Small intestine (tissue), 7 donors: ENCODE measurements around the gene BCAT1. TPM values are rescaled to one million over a fixed set of nuclear protein-coding genes. Genes with fewer than 3 reads are reported as not detected.
"Not testable (repeated sequence)": the region's sequence is repeated elsewhere in the genome, so short reads cannot be mapped to it uniquely, and the experiment has no call there.

Experiments used
- DNase-seq, 2 donors: peaks; one replicate each; pipeline versions ENCODE4 v3.0.0 to v3.0.0-alpha.2; 2013
- FAIRE-seq: peaks from 2 replicates; lab custom pipeline; 2012; peaks lifted over from hg19 to GRCh38; lab: Jason Lieb, UNC
- H3K27ac ChIP-seq, 3 donors: one replicate each; pipeline ENCODE4 v1.5.1; 2013; ENCODE audit warnings: low read length in 2 of 3, mild to moderate bottlenecking in 2 of 3, control low read depth in 1 of 3, inconsistent platforms in 1 of 3, low read depth in 1 of 3, moderate library complexity in 1 of 3
- H3K27me3 ChIP-seq, 3 donors: one replicate each; pipeline ENCODE4 v1.6.1; 2013; ENCODE audit warnings: low read length in 3 of 3, inconsistent platforms in 1 of 3; ENCODE audit not compliant: control insufficient read depth in 3 of 3, insufficient read depth in 3 of 3
- H3K36me3 ChIP-seq, 3 donors: one replicate each; pipeline ENCODE4 v1.6.1; 2013; ENCODE audit warnings: low read length in 3 of 3, inconsistent platforms in 1 of 3, low read depth in 1 of 3, mild to moderate bottlenecking in 1 of 3, moderate library complexity in 1 of 3; ENCODE audit not compliant: control insufficient read depth in 3 of 3, insufficient read depth in 2 of 3
- H3K4me1 ChIP-seq, 3 donors: one replicate each; pipeline ENCODE4 v1.6.1; 2013; ENCODE audit warnings: low read length in 2 of 3, inconsistent platforms in 1 of 3, low read depth in 1 of 3, mild to moderate bottlenecking in 1 of 3, moderate library complexity in 1 of 3; ENCODE audit not compliant: control insufficient read depth in 3 of 3, insufficient read depth in 2 of 3
- H3K4me3 ChIP-seq, 3 donors: one replicate each; pipeline ENCODE4 v1.5.1; 2013; ENCODE audit warnings: low read length in 3 of 3, control low read depth in 1 of 3, inconsistent platforms in 1 of 3, low read depth in 1 of 3, mild to moderate bottlenecking in 1 of 3, moderate library complexity in 1 of 3
- H3K9me3 ChIP-seq, 2 donors: one replicate each; pipeline ENCODE4 v1.6.1; 2013; ENCODE audit warnings: low read depth in 1 of 2, low read length in 1 of 2; ENCODE audit not compliant: control insufficient read depth in 2 of 2, insufficient read depth in 1 of 2
- WGBS, 3 donors: extraction: QIAGEN DNeasy Blood & Tissue Kit; methylation state at CpG; one replicate each; pipeline ENCODE4 v1.1.7; 2013; 5-methylcytosine and 5-hydroxymethylcytosine counted together
- polyA plus RNA-seq, 4 donors: library from polyadenylated mRNA; stranded (reverse) in 3 of 4; unstranded in 1 of 4; fragments of 200-250 nt in 3 of 4; fragments of 120-200 nt in 1 of 4; gene quantifications; one replicate each; pipeline versions ENCODE4 v1.2.1 to v1.2.3, GENCODE V29; 2013
- donor health status: healthy with polysubstance abuse.
- donor health status: control.
- donor health status: control.
- donor health status: Bipolar disorder and iron deficiency.
- donor health status: healthy.

The BCAT1 gene
- polyA plus RNA-seq, 4 donors = 0.22 to 5.3 (median 3.0) TPM

DNA sequence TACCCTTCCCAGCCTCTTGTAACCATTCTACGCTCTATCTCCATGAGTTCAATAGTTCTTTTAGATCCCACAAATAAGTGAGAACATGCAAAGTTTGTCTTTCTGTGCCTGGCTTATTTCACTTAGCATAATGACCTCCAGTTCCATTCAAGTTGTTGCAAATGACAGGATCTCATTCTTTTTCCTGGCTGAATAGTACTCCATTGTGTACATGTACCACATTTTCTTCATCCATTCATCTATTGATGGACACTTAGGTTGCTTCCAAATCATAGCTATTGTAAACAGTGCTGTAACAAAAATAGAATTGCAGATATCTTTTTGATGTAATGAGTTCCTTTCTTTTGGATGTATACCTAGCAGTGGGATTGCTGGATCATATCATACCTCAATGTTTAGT is 139.6 kb downstream of the BCAT1 start:
- not testable (repeated sequence) for H3K27me3 ChIP-seq, H3K9me3 ChIP-seq, DNase-seq, H3K27ac ChIP-seq, H3K4me1 ChIP-seq, H3K4me3 ChIP-seq, H3K36me3 ChIP-seq, FAIRE-seq
- 95 to 97% (median 97%) methylated on average over 1 of the region's 1 CpG for WGBS, 3 donors

GRCh38 chr12:24808651-24809050 is 140.2 kb downstream of the BCAT1 start:
- WGBS, 3 donors = 90 to 100% (median 92%) methylated on average over 2 of the region's 2 CpGs
- no peaks in the 10 kb centered on the region for H3K27me3 ChIP-seq

GRCh38 chr12:24806386-24806785 is 142.5 kb downstream of the BCAT1 start:
- no peak overlapping the region for H3K4me3 ChIP-seq
- no peaks in the 10 kb centered on the region for H3K36me3 ChIP-seq
- no peaks in the 10 kb centered on the region for H3K27me3 ChIP-seq
- no peaks in the 10 kb centered on the region for H3K4me1 ChIP-seq
- FAIRE-seq (no peak), DNase-seq (no peak)
- 48 to 74% (median 50%) methylated on average over 2 of the region's 2 CpGs for WGBS, 3 donors
- no peak overlapping the region for H3K27ac ChIP-seq
- peaks cover 2 to 10% of the 10 kb centered on the region in 2 donors for H3K9me3 ChIP-seq

More at GRCh38 chr12:24808651-24809050, 140.2 kb downstream of the BCAT1 start:
- no peaks in the 10 kb centered on the region for H3K4me1 ChIP-seq
- H3K36me3 ChIP-seq = no peaks in the 10 kb centered on the region
- H3K9me3 ChIP-seq = peaks cover 0 to 3% of the 10 kb centered on the region in 2 donors
- DNase-seq (no peak), FAIRE-seq (no peak)
- H3K4me3 ChIP-seq = no peak overlapping the region
- H3K27ac ChIP-seq = no peak overlapping the region

- DNase-seq = no peak
These were observed 145.3 kb downstream of the BCAT1 start for GRCh38 chr12:24803430-24804245.

DNA sequence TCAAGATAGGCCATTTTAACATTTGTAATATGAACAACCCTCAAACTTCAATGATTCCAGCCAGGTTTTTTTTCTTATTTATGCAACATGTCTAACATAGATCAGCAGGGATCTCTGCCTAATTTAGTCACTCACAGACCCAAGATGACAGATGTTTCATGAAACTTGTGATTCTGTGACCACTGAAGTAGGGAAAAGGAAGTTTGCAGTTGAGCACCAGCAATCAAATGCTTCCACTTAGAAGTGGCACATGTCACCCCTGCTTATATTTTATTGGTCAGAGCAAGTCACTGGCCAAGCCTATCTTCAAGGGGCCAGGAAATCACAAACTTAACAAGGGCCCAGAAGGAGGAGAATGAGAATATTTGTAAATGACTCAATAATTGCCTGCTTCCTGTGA is 150.6 kb downstream of the BCAT1 start:
- Histone ChIP-seq H3K27ac (no peak overlapping the region), H3K27me3 (no peaks in the 10 kb centered on the region), H3K4me1 (no peaks in the 10 kb centered on the region), H3K4me3 (no peak overlapping the region), H3K36me3 (no peaks in the 10 kb centered on the region), H3K9me3 (peaks cover 2 to 5% of the 10 kb centered on the region in 2 donors)
- DNase-seq (no peak), FAIRE-seq (no peak)

More at GRCh38 chr12:24803430-24804245, 145.3 kb downstream of the BCAT1 start:
- no peaks in the 10 kb centered on the region for H3K4me1 ChIP-seq
- peaks cover 2 to 10% of the 10 kb centered on the region in 2 donors for H3K9me3 ChIP-seq
- no peak for FAIRE-seq
- no peak overlapping the region for H3K27ac ChIP-seq
- 58 to 76% (median 73%) methylated on average over 5 of the region's 5 CpGs for whole genome bisulfite sequencing, 3 donors
- no peak overlapping the region for H3K4me3 ChIP-seq
- H3K36me3 ChIP-seq = no peaks in the 10 kb centered on the region
- H3K27me3 ChIP-seq = no peaks in the 10 kb centered on the region

GRCh38 chr12:24797901-24798300 is 151.0 kb downstream of the BCAT1 start:
- peaks cover 0 to under 1% of the 10 kb centered on the region in 2 donors for H3K9me3 ChIP-seq
- H3K27ac ChIP-seq = no peak overlapping the region
- no peaks in the 10 kb centered on the region for H3K36me3 ChIP-seq
- no peak for DNase-seq
- WGBS, 3 donors = 84 to 96% (median 86%) methylated on average over 2 of the region's 2 CpGs
- no peaks in the 10 kb centered on the region for H3K27me3 ChIP-seq
- FAIRE-seq = no peak
- H3K4me3 ChIP-seq = no peak overlapping the region
- no peaks in the 10 kb centered on the region for H3K4me1 ChIP-seq

- WGBS, 3 donors = 59 to 62% (median 61%) methylated on average over 5 of the region's 5 CpGs
- Histone ChIP-seq H3K4me1 (no peaks in the 10 kb centered on the region), H3K4me3 (no peak overlapping the region), H3K36me3 (no peaks in the 10 kb centered on the region), H3K27me3 (no peaks in the 10 kb centered on the region), H3K9me3 (no peaks in the 10 kb centered on the region), H3K27ac (no peak overlapping the region)
- FAIRE-seq = no peak
- DNase-seq = no peak
These were observed 152.0 kb downstream of the BCAT1 start for GRCh38 chr12:24796876-24797275.

GRCh38 chr12:24795699-24796347 is 153.1 kb downstream of the BCAT1 start:
- Histone ChIP-seq H3K4me1 (no peaks in the 10 kb centered on the region), H3K27me3 (no peaks in the 10 kb centered on the region), H3K9me3 (no peaks in the 10 kb centered on the region), H3K36me3 (no peaks in the 10 kb centered on the region), H3K27ac (no peak overlapping the region), H3K4me3 (peak overlapping the region in 1 of 3 donors; percentile 23)
- peak in 1 of 2 donors; percentile 55 for DNase-seq
- peak; percentile 47 for FAIRE-seq
- 5 to 21% (median 8%) methylated on average over 4 of the region's 4 CpGs for WGBS, 3 donors
